IPS DF 6.9 (cell line): ENCODE measurements around the gene MEP1A.
A peak's percentile ranks its signal among the peaks of the same experiment; 100 is the strongest.

ENCODE experiments used
- DNase-seq: peaks from one replicate; pipeline ENCODE4 v3.0.0-alpha.2; 2013; ENCODE audit warnings: low read depth, low spot score
- H3K27ac ChIP-seq: one replicate; pipeline ENCODE4 v1.5.1; 2013; ENCODE audit warnings: low read length, control low read depth
- H3K27me3 ChIP-seq: 2 replicates; pipeline ENCODE4 v1.6.1; 2013; ENCODE audit warnings: mild to moderate bottlenecking, low read length; ENCODE audit not compliant: control insufficient read depth, insufficient read depth
- H3K36me3 ChIP-seq: 2 replicates; pipeline ENCODE4 v1.6.1; 2013; ENCODE audit warnings: low read length; ENCODE audit not compliant: control insufficient read depth, insufficient read depth
- H3K4me1 ChIP-seq: 2 replicates; pipeline ENCODE4 v1.6.1; 2013; ENCODE audit warnings: low read length; ENCODE audit not compliant: control insufficient read depth, insufficient read depth
- H3K4me3 ChIP-seq: 2 replicates; pipeline ENCODE4 v1.5.1; 2013; ENCODE audit warnings: mild to moderate bottlenecking, low read length
- H3K9me3 ChIP-seq: 2 replicates; pipeline ENCODE4 v1.6.1; 2013; ENCODE audit warnings: low read length, inconsistent platforms; ENCODE audit not compliant: control insufficient read depth, insufficient read depth
- WGBS: extraction: QIAGEN DNeasy Blood & Tissue Kit; methylation state at CpG from one replicate; pipeline ENCODE4 v1.1.7; 2013; ENCODE audit warnings: mixed read lengths, missing lambda C conversion rate; ENCODE audit not compliant: insufficient read length, insufficient coverage; 5-methylcytosine and 5-hydroxymethylcytosine counted together

MEP1A gene

DNA sequence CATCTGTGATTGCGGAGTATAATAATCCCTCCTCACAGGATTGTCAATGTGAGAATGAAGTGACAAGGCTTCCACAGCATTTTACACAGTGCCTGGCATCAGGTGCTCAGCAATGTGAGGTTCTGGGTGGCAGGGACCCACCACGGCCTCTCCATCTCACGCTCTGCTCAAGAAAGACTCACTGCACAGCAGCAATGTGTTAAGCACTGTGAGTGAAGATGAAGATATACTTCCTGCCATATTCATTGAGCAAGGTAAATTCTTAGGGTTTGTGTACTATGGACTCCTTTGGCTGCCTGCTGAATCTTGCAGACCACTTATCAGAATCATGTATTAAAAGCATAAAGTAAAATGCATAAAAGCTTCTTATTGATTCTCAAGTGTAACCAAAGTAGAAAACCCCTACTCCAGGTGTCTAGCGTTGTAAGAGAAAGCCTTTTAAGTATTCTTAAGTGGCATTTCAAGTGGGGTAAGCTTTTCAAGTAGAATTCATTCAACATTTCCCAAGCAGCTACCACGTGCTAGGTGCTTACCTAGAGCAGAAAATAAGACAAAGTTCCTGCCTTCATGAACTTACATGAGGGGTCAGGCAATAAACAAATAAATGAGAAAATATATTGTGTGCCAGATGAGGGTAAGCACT, 17.0 kb upstream of the MEP1A start:
- H3K4me1 ChIP-seq, result no peaks in the 10 kb centered on the region; the same call in 1 of the 2 replicates
- no peaks in the 10 kb centered on the region for H3K9me3 ChIP-seq
- no peak overlapping the region for H3K4me3 ChIP-seq
- WGBS, result no CpG with 5 or more reads among the region's 5 CpGs
- no peak overlapping the region for H3K27ac ChIP-seq
- no peak for DNase-seq
- no peaks in the 10 kb centered on the region for H3K27me3 ChIP-seq
- no peaks in the 10 kb centered on the region for H3K36me3 ChIP-seq

GRCh38 chr6:46777476-46778346, 15.5 kb upstream of the MEP1A start:
- no peaks in the 10 kb centered on the region for H3K27me3 ChIP-seq

GRCh38 chr6:46781478-46782378, 11.5 kb upstream of the MEP1A start:
- H3K4me1 ChIP-seq, result no peaks in the 10 kb centered on the region
- no peaks in the 10 kb centered on the region for H3K27me3 ChIP-seq
- DNase-seq, result peak; percentile 18
- H3K4me3 ChIP-seq, result no peak overlapping the region
- no peak overlapping the region for H3K27ac ChIP-seq
- WGBS, result no CpG with 5 or more reads among the region's 6 CpGs
- H3K9me3 ChIP-seq, result no peaks in the 10 kb centered on the region
- no peaks in the 10 kb centered on the region for H3K36me3 ChIP-seq

More at GRCh38 chr6:46777476-46778346, 15.5 kb upstream of the MEP1A start:
- no CpG with 5 or more reads among the region's 12 CpGs for WGBS
- no peak for DNase-seq
- H3K27ac ChIP-seq, result no peak overlapping the region
- H3K4me1 ChIP-seq, result no peaks in the 10 kb centered on the region; the same call in 1 of the 2 replicates
- no peaks in the 10 kb centered on the region for H3K9me3 ChIP-seq
- no peak overlapping the region for H3K4me3 ChIP-seq
- H3K36me3 ChIP-seq, result no peaks in the 10 kb centered on the region

- no peaks in the 10 kb centered on the region for H3K4me1 ChIP-seq
- DNase-seq, result no peak
- H3K4me3 ChIP-seq, result no peak overlapping the region
- H3K27me3 ChIP-seq, result no peaks in the 10 kb centered on the region
- WGBS, result no CpG with 5 or more reads among the region's 1 CpG
- H3K36me3 ChIP-seq, result no peaks in the 10 kb centered on the region
- no peak overlapping the region for H3K27ac ChIP-seq
- H3K9me3 ChIP-seq, result no peaks in the 10 kb centered on the region
Observed at GRCh38 chr6:46784535-46784934, 8.7 kb upstream of the MEP1A start.

DNA sequence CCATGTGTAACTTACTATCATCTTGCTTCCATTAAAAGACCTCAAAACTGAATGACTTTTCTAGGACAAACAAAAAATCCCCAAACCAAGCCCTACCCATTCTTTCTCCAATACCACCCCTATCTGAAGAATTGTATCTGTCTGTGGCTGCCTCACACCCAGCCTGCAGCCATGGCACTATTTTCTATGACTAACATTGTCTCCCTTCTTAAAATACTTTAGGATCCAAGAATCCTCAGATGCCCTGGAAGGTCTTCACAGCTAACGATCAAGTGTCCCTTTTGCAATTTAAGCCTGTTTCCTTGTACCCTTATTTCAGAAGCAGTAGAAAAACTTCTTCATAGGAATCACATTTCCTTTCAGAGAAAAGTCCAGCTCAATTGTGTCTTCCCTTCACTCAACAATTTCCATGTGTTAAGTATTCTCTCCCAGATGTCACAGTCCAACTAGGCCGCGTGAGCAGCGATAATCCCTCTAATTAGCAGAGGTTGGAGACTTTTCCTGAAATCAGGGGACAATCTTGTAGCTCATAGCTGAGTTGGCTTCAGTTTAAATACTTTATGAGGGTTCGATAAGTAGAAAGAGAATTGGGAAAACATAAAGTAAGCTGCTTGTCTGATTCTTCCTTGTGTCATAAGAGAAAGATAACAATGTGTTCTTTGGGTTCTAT, 5.2 kb upstream of the MEP1A start:
- no CpG with 5 or more reads among the region's 5 CpGs for WGBS
- no peaks in the 10 kb centered on the region for H3K4me1 ChIP-seq

DNA sequence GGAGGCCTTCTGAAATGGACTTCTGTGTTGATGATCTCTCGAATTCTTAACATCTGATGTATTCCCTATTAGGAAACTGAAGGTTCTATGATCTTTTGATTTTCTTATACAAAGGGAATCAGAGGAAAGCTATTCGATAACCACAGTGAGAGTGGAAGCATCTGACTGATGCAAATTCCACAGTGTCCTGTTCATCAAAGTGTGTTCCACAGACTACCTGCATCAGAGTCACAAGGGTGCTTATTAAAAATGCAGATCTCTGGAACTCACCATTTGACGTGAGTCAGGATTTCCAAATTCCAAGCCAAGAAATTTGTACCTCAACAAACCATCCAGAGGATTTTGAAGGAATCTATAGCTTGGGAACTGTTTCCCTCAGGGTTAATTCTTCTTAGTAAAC, 4.4 kb upstream of the MEP1A start:
- Histone ChIP-seq H3K9me3 (no peaks in the 10 kb centered on the region), H3K36me3 (no peaks in the 10 kb centered on the region), H3K27me3 (no peaks in the 10 kb centered on the region), H3K4me1 (no peaks in the 10 kb centered on the region), H3K4me3 (no peak overlapping the region), H3K27ac (no peak overlapping the region)
- no peak for DNase-seq
- no CpG with 5 or more reads among the region's 3 CpGs for WGBS

More for the DNA sequence above, 5.2 kb upstream of the MEP1A start:
- no peak for DNase-seq
- H3K36me3 ChIP-seq, result no peaks in the 10 kb centered on the region
- H3K27me3 ChIP-seq, result no peaks in the 10 kb centered on the region
- H3K4me3 ChIP-seq, result no peak overlapping the region
- no peak overlapping the region for H3K27ac ChIP-seq
- H3K9me3 ChIP-seq, result no peaks in the 10 kb centered on the region

DNA sequence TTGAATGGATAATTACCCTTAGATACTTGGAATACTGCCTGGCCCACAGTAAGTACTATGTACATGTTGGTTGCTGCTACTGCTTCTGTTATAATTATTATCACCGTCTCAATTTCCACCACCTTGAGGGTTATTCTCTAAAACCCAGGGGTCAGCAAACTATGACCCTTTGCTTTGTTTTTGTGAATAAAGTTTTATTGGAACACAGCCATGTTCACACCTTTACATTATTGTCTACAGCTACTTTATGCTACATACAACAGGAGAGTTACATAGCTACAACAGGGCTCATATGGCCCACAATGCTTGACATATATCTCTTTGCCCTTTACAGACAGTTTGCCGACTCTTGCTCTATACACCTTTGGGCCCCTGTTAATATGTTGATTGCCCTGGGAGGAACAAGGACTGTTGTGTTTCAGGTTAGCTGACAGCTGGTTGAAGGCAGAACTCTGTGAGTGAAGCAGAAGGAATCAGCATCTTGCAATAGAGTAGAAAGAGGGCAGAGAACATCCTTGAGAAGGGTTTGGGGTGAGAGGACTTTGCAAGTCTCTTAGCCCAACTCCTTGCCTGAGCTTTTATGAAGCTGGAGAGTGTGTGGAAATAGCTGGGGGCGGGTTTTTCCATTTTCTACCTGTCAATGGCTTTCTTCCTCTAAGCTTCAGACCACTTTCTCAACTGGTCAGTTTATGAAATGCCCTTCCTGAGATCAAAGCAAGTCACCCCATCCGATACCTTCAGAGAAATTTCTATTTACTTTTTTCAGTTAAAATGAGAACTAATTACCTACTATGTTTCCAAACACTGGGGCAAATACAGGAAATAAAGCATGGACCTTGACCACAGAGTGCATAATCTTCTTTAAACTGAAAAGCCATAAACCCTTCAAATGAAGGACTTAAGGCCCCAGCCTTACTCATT, 3.5 kb upstream of the MEP1A start:
- no peaks in the 10 kb centered on the region for H3K4me1 ChIP-seq
- H3K9me3 ChIP-seq, result no peaks in the 10 kb centered on the region
- no peak for DNase-seq
- H3K4me3 ChIP-seq, result no peak overlapping the region
- H3K36me3 ChIP-seq, result no peaks in the 10 kb centered on the region
- no peaks in the 10 kb centered on the region for H3K27me3 ChIP-seq
- no CpG with 5 or more reads among the region's 4 CpGs for WGBS
- H3K27ac ChIP-seq, result no peak overlapping the region

DNA sequence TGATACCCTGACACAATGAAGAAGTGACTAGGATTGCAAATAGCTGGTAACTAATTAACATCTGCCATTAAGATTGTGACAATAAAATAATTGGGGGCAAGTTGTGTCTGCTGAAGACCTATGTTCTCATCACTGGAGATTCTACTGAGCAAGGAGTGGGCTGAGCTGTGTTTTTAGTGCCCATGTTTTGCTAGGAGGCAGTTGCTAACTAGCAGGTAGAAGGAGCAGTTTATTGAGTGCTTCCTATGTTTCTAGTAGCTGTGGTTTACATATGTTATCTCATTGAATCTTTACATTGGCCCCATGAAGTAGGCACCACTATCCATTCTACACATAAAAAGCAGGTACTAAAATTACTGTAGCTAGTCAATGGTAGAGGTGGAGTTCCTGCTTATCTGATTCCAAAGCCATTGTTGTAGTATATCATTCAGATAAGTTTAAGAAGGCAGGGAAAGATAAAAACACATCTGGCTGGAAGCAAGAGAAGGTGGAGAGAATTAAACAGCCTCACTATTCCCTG, 2.8 kb upstream of the MEP1A start:
- Histone ChIP-seq H3K4me1 (no peaks in the 10 kb centered on the region), H3K27ac (no peak overlapping the region), H3K9me3 (no peaks in the 10 kb centered on the region), H3K4me3 (no peak overlapping the region), H3K36me3 (no peaks in the 10 kb centered on the region), H3K27me3 (no peaks in the 10 kb centered on the region)
- no peak for DNase-seq

DNA sequence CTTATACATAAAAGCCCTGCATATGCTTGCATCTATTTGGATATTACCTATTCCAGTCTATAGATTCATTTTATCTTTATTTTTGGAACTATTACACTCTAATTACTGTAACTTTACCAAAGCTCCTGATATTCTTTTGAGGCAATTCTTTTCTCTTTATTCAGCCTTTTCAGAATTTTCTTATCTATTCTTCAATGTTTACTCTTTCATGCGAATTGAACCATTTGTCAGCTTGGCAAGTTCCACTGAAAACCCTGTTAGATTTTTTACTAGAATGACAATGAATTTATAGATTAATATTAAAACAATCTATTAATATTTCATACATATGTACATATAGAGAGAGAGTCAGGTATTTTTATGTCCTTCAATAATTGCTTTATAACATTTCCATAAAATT, 554 bp upstream of the MEP1A start:
- no peaks in the 10 kb centered on the region for H3K27me3 ChIP-seq
- no peak overlapping the region for H3K4me3 ChIP-seq
- H3K27ac ChIP-seq, result no peak overlapping the region
- no CpG with 5 or more reads among the region's 1 CpG for WGBS
- no peak for DNase-seq
- no peaks in the 10 kb centered on the region for H3K4me1 ChIP-seq
- H3K9me3 ChIP-seq, result no peaks in the 10 kb centered on the region
- H3K36me3 ChIP-seq, result no peaks in the 10 kb centered on the region
